ENCODE measurements around the gene PLCL1. TPM values are rescaled to one million over a fixed set of nuclear protein-coding genes. Genes with fewer than 3 reads are reported as not detected.

Gene PLCL1
- total RNA-seq, 1 donor from 2014 or later: 0.04 TPM

DNA sequence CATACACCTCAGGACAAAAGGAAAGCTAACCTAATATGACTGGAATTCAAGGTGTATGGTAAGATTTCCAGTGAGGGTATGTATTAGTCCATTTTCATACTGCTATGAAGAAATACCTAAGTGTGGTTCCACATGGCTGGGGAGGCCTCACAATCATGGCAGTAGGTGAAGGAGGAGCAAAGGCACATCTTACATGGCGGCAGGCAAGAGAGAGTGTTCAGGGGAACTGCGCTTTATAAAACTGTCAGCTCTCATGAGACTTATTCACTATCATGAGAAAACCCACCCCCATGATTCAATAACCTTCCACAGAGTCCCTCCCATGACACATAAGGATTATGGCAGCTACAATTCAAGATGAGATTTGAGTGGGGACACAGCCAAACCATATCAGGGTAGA, 186.0 kb downstream of the PLCL1 start:
- ChIA-PET POLR2A (no interaction called here), CTCF (no interaction called here)
- H3K36me3 Mint-ChIP-seq (ENCODE audit: low read depth): no peaks in the 10 kb centered on the region
- intact Hi-C loops (cut with micrococcal nuclease): no loop called here
- ATAC-seq (ENCODE audit: low read depth): no peak
- no peak for DNase-seq
- no peak overlapping the region for H3K4me3 Mint-ChIP-seq
- peaks cover 4% of the 10 kb centered on the region for H3K9me3 Mint-ChIP-seq
- no peaks in the 10 kb centered on the region for H3K27me3 Mint-ChIP-seq
- no peaks in the 10 kb centered on the region for H3K4me1 Mint-ChIP-seq
- TF ChIP-seq, protein P1, sequence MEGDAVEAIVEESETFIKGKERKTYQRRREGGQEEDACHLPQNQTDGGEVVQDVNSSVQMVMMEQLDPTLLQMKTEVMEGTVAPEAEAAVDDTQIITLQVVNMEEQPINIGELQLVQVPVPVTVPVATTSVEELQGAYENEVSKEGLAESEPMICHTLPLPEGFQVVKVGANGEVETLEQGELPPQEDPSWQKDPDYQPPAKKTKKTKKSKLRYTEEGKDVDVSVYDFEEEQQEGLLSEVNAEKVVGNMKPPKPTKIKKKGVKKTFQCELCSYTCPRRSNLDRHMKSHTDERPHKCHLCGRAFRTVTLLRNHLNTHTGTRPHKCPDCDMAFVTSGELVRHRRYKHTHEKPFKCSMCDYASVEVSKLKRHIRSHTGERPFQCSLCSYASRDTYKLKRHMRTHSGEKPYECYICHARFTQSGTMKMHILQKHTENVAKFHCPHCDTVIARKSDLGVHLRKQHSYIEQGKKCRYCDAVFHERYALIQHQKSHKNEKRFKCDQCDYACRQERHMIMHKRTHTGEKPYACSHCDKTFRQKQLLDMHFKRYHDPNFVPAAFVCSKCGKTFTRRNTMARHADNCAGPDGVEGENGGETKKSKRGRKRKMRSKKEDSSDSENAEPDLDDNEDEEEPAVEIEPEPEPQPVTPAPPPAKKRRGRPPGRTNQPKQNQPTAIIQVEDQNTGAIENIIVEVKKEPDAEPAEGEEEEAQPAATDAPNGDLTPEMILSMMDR (IDR thresholded peaks at IDR 0.05): no peak
- no peak overlapping the region for H3K27ac Mint-ChIP-seq

DNA sequence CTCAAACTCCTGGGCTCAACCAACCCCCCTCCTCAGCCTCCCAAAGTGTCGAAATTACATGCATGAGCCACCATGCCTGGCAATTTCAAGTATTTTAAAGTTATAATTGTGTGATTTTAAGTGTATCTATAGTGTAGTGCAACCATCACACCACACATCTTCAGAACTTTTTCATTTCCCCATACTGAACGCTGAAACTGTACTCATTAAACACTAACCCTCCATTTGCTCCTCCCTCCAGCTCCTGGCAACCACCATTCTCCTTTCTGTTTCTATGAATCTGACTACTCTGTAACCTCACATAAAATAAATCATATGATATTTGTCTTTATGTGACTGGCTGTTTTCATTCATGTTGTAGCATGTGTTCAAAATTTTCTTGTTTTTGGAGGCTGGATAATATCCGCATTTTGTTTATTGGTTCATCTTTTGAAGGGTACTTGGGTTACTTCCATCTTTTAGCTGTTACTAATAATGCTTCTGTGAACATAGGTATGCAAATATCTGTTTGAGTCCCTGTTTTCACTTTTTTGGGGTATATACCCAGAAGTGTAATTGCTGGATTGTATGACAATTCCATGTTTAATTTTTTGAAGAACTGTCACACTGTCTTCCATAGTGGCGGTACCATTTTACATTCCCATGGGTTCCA, 188.2 kb downstream of the PLCL1 start:
- DNase-seq: no peak
- H3K27me3 Mint-ChIP-seq: no peaks in the 10 kb centered on the region
- H3K36me3 Mint-ChIP-seq (ENCODE audit: low read depth): no peaks in the 10 kb centered on the region
- ATAC-seq (ENCODE audit: low read depth): no peak
- H3K4me1 Mint-ChIP-seq: no peaks in the 10 kb centered on the region
- no peak overlapping the region for H3K4me3 Mint-ChIP-seq
- TF ChIP-seq, protein P1 (IDR thresholded peaks at IDR 0.05): no peak
- no peak overlapping the region for H3K27ac Mint-ChIP-seq
- H3K9me3 Mint-ChIP-seq: peaks cover 4% of the 10 kb centered on the region
- intact Hi-C loops (cut with micrococcal nuclease): no loop called here
- ChIA-PET POLR2A (no interaction called here), CTCF (no interaction called here)

GRCh38 chr2:197993363-197993762, 189.0 kb downstream of the PLCL1 start:
- TF ChIP-seq, protein P1 (IDR thresholded peaks at IDR 0.05): no peak
- H3K27me3 Mint-ChIP-seq: no peaks in the 10 kb centered on the region
- peaks cover 4% of the 10 kb centered on the region for H3K9me3 Mint-ChIP-seq
- no peak overlapping the region for H3K27ac Mint-ChIP-seq
- H3K4me3 Mint-ChIP-seq: no peak overlapping the region
- no peak for ATAC-seq (ENCODE audit: low read depth)
- POLR2A ChIA-PET: no interaction called here
- H3K4me1 Mint-ChIP-seq: no peaks in the 10 kb centered on the region
- H3K36me3 Mint-ChIP-seq (ENCODE audit: low read depth): no peaks in the 10 kb centered on the region
- no peak for DNase-seq
- CTCF ChIA-PET: no interaction called here
- intact Hi-C loops (cut with micrococcal nuclease): no loop called here

GRCh38 chr2:197993830-197994229, 189.4 kb downstream of the PLCL1 start:
- peaks cover 4% of the 10 kb centered on the region for H3K9me3 Mint-ChIP-seq
- no peaks in the 10 kb centered on the region for H3K4me1 Mint-ChIP-seq
- ChIA-PET POLR2A (no interaction called here), CTCF (no interaction called here)
- DNase-seq: no peak
- no peak for ATAC-seq (ENCODE audit: low read depth)
- intact Hi-C loops (cut with micrococcal nuclease): no loop called here
- H3K4me3 Mint-ChIP-seq: no peak overlapping the region
- no peak overlapping the region for H3K27ac Mint-ChIP-seq
- no peaks in the 10 kb centered on the region for H3K36me3 Mint-ChIP-seq (ENCODE audit: low read depth)
- no peaks in the 10 kb centered on the region for H3K27me3 Mint-ChIP-seq
- TF ChIP-seq, protein P1 (IDR thresholded peaks at IDR 0.05): no peak

DNA sequence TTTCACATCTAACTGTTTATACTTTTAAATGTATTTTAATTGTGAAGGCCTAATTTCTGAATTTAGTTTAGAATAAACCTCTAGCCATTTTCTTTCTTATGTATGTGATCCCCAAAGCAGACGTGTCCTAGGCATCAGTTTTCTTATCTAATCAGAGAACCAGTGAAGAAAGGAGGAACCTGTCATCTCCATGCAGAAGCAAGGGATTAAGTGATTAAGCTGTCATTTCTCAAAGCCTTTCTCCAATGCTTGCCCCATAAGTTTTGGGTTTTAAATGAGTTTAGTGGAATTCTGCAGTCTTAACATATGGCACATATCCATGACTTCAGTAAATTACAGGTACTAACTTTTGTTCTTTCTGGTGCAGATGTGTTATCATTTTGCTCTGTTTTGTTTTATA, 190.4 kb downstream of the PLCL1 start:
- Mint-ChIP-seq H3K4me3 (no peak overlapping the region), H3K4me1 (no peaks in the 10 kb centered on the region), H3K27me3 (no peaks in the 10 kb centered on the region), H3K36me3 (ENCODE audit: low read depth) (no peaks in the 10 kb centered on the region), H3K9me3 (peaks cover 4% of the 10 kb centered on the region), H3K27ac (no peak overlapping the region)
- ChIA-PET CTCF (no interaction called here), POLR2A (no interaction called here)
- DNase-seq (no peak), ATAC-seq (ENCODE audit: low read depth) (no peak)
- intact Hi-C loops (cut with micrococcal nuclease): no loop called here
- TF ChIP-seq, protein P1 (IDR thresholded peaks at IDR 0.05): no peak

Data from activated B cell treated with CpG ODN at 0.5 μM for 24 hours (primary cell).